Measurements from ENCODE around the gene RNF123. TPM values are rescaled to one million over a fixed set of nuclear protein-coding genes. Genes with fewer than 3 reads are reported as not detected.

The RNF123 gene
- total RNA-seq, 4 donors from 2014 or later = 12.8 to 28.4 (median 26.5) TPM

DNA sequence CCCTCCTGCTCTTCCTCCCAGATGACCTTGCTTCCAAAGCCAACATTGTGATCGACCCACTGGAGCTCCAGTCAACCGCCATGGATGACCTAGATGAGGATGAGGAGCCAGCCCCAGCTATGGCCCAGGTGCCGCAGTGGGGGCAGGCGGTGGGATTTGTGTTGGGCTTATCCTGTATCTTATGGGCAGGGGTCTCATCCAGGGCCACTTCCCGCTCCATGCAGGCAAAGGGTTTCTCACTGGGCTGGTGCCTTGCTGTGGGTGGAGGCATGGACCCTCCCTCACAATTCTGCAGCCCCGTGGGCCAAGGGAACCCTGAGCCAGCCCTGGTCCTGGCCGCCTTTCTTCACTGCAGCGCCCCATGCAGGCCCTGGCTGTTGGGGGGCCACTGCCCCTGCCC is 15.3 kb downstream of the RNF123 start:
- 91 to 95% methylated on average over 4 to 8 of the region's 8 CpGs for WGBS, 2 donors
- intact Hi-C loops (cut with DNase I; ENCODE audit: low total_unique reads) = loop anchor here (5.0 kb wide), 1 partner anchor 133 kb away; no protein-coding TSS in a partner anchor
- TF ChIP-seq, protein P1, sequence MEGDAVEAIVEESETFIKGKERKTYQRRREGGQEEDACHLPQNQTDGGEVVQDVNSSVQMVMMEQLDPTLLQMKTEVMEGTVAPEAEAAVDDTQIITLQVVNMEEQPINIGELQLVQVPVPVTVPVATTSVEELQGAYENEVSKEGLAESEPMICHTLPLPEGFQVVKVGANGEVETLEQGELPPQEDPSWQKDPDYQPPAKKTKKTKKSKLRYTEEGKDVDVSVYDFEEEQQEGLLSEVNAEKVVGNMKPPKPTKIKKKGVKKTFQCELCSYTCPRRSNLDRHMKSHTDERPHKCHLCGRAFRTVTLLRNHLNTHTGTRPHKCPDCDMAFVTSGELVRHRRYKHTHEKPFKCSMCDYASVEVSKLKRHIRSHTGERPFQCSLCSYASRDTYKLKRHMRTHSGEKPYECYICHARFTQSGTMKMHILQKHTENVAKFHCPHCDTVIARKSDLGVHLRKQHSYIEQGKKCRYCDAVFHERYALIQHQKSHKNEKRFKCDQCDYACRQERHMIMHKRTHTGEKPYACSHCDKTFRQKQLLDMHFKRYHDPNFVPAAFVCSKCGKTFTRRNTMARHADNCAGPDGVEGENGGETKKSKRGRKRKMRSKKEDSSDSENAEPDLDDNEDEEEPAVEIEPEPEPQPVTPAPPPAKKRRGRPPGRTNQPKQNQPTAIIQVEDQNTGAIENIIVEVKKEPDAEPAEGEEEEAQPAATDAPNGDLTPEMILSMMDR (IDR thresholded peaks at IDR 0.05) = no peak
- TF ChIP-seq POLR2A (IDR thresholded peaks at IDR 0.05) = no peak

DNA sequence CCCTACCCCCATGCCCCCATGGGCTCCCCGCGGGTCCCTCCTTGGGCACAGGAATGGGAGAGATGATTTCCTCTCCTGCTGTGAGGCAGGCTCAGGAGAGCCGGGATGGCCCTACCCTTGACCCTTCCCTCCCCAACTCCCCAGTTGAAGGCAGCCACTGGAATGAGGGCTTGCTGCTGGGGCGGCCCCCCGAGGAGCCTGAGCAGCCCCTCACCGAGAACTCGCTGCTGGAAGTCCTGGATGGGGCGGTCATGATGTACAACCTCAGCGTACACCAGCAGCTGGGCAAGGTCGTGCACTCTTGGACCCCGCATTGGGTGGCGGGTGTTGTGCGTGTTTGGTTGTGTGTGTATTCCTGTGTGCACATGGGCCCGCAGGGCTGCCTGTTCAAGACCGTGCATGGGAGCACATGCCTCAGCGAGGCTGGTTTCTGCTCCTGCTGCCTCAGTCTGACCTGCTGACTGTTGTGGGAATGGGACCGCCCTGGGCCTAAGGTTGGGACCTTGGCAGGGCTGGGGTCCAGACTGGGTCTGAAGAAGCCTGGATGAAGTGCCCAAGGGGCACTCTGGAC is 16.1 kb downstream of the RNF123 start:
- intact Hi-C loops (cut with DNase I; ENCODE audit: low total_unique reads) = no loop called here
- no peak for DNase-seq (ENCODE audit: low spot score in 2 of 2)
- WGBS, 2 donors = 90 to 93% methylated on average over 16 to 17 of the region's 17 CpGs
- no peak for TF ChIP-seq POLR2A (IDR thresholded peaks at IDR 0.05)
- TF ChIP-seq, protein P1 (IDR thresholded peaks at IDR 0.05) = no peak
- no peak overlapping the region for H3K4me3 ChIP-seq (ENCODE audit: low read depth, poor library complexity, severe bottlenecking)

More for the DNA sequence above, 15.3 kb downstream of the RNF123 start:
- no peak overlapping the region for H3K4me3 ChIP-seq (ENCODE audit: low read depth, poor library complexity, severe bottlenecking)
- no peak for DNase-seq (ENCODE audit: low spot score in 2 of 2)

DNA sequence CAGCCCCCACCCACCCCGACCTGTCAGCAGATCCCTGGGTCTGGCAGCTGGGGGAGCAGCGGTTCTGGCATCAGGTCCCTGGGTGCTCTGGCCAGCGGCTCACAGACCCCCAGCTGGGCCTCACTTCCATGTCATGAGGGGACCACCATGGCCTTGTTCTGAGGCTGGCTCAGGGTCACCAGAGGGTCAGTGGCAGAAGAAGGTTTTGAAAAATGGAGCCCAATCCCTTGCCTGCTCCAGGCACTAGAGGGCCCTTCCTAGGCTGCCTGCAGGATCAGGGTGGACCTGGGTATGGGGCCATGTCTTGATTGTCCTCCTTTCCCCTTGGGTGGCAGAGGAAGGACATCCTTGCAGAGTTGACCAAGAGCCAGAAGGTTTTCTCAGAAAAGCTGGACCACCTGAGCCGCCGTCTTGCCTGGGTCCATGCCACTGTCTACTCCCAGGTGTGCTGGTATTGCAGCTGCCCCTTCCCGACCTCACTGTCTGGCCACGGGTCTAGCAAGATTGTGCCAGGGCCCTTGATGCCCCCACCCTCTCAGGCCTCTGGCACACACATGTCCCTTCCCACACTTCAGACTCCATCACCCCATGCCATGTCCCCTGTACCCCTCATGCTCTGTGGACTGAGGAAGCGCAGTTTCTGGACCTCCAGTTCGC is 17.2 kb downstream of the RNF123 start:
- DNase-seq (ENCODE audit: low spot score in 2 of 2) = no peak
- intact Hi-C loops (cut with DNase I; ENCODE audit: low total_unique reads) = no loop called here
- WGBS, 2 donors = 86 to 90% methylated on average over 9 of the region's 9 CpGs
- TF ChIP-seq POLR2A (IDR thresholded peaks at IDR 0.05) = no peak
- TF ChIP-seq, protein P1 (IDR thresholded peaks at IDR 0.05) = no peak
- no peak overlapping the region for H3K4me3 ChIP-seq (ENCODE audit: low read depth, poor library complexity, severe bottlenecking)

DNA sequence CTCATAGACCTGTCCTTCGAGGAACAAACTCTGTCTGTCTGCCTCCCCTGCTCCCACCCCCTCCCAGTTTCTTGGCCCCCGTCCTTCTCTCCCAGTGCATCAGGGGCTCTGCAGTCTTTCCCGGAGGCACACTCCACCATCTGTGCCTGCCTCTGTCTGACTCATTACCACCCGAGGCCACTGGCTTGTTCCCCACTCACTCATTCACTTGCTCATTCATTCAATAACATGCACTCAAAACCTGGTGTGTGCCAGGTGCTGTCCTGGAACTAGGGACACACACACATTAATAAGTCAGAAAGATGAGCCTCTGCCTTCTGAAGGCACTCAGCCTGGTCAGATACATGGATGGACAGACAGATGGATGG is 17.7 kb downstream of the RNF123 start:
- WGBS, 2 donors = 31 to 43% methylated on average over 4 of the region's 4 CpGs
- DNase-seq (ENCODE audit: low spot score in 2 of 2) = no peak
- intact Hi-C loops (cut with DNase I; ENCODE audit: low total_unique reads) = no loop called here
- no peak overlapping the region for H3K4me3 ChIP-seq (ENCODE audit: low read depth, poor library complexity, severe bottlenecking)
- TF ChIP-seq, protein P1 (IDR thresholded peaks at IDR 0.05) = no peak
- TF ChIP-seq POLR2A (IDR thresholded peaks at IDR 0.05) = no peak

DNA sequence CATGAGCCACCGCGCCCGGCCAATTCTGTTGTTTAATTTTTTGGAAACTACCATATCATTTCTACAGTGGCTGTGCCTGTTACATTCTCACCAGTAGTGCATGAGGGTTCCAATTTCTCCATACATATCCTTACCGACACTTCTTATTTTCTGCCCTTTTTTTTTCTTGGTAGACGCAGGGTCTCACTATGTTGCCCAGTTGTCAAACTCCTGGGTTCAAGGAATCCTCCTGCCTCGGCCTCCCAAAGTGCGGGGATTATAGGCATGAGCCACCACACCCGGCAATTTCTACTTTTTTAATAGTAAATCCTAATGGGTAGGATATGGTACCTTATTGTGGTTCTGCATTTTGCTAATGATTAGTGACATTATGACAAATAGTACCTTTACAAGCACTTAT is 20.5 kb downstream of the RNF123 start:
- no peak overlapping the region for H3K4me3 ChIP-seq (ENCODE audit: low read depth, poor library complexity, severe bottlenecking)
- 96 to 97% methylated on average over 8 of the region's 8 CpGs for WGBS, 2 donors
- TF ChIP-seq, protein P1 (IDR thresholded peaks at IDR 0.05) = no peak
- TF ChIP-seq POLR2A (IDR thresholded peaks at IDR 0.05) = no peak
- no peak for DNase-seq (ENCODE audit: low spot score in 2 of 2)
- intact Hi-C loops (cut with DNase I; ENCODE audit: low total_unique reads) = no loop called here
